GM23338 (cell line): Measurements from ENCODE around the gene USP5. TPM values are rescaled to one million over a fixed set of nuclear protein-coding genes. Genes with fewer than 3 reads are reported as not detected.
"Not testable (repeated sequence)": the region's sequence is repeated elsewhere in the genome, so short reads cannot be mapped to it uniquely, and the experiment has no call there.

Experiments
- ATAC-seq: fragments of 200-7000 bp; cut with Tn5 transposase; 3 replicates; pipeline ENCODE4 v1.9.1; 2020
- DNase-seq: peaks from one replicate; pipeline ENCODE4 v3.0.0-alpha.2; 2015; ENCODE audit warnings: low spot score
- H2AFZ ChIP-seq: fragments of 200-600 bp; sonication (generic); 2 replicates; pipeline ENCODE4 v1.8.0; 2016; ENCODE audit warnings: antibody characterized with exemption, mild to moderate bottlenecking, moderate library complexity
- H3F3A ChIP-seq: fragments of 200-600 bp; sonication (generic); replicated peaks from 2 replicates; pipeline ENCODE4 v1.8.0; 2017; ENCODE audit warnings: antibody characterized with exemption, mixed run types, low read depth
- H3K27ac ChIP-seq: fragments of 200-600 bp; sonication (generic); 2 replicates; pipeline ENCODE4 v1.6.1; 2016; ENCODE audit warnings: low read depth
- H3K27me3 ChIP-seq: fragments of 200-600 bp; sonication (generic); 2 replicates; pipeline ENCODE4 v1.8.0; 2016; ENCODE audit warnings: mild to moderate bottlenecking, mixed run types, moderate library complexity; ENCODE audit not compliant: insufficient read depth
- H3K36me3 ChIP-seq: fragments of 200-600 bp; sonication (generic); 2 replicates; pipeline ENCODE4 v1.8.0; 2016; ENCODE audit warnings: mild to moderate bottlenecking; ENCODE audit not compliant: insufficient read depth
- H3K4me1 ChIP-seq: fragments of 200-600 bp; sonication (generic); 2 replicates; pipeline ENCODE4 v1.8.0; 2016; ENCODE audit warnings: mild to moderate bottlenecking, moderate library complexity; ENCODE audit not compliant: insufficient read depth
- H3K4me2 ChIP-seq: fragments of 200-600 bp; sonication (generic); 2 replicates; pipeline ENCODE4 v1.7.1; 2017; ENCODE audit warnings: mixed run types
- H3K4me3 ChIP-seq: fragments of 200-600 bp; sonication (generic); 2 replicates; pipeline ENCODE4 v1.6.1; 2016; ENCODE audit warnings: mixed run types
- H3K79me2 ChIP-seq: fragments of 200-600 bp; sonication (generic); replicated peaks from 2 replicates; pipeline ENCODE4 v1.8.0; 2017; ENCODE audit warnings: mild to moderate bottlenecking; ENCODE audit not compliant: insufficient read depth
- H3K9me2 ChIP-seq: fragments of 200-600 bp; sonication (generic); 2 replicates; pipeline ENCODE4 v1.8.0; 2017; ENCODE audit not compliant: insufficient read depth
- H4K20me1 ChIP-seq: fragments of 200-600 bp; sonication (generic); replicated peaks from 2 replicates; pipeline ENCODE4 v1.8.0; 2017; ENCODE audit warnings: mild to moderate bottlenecking; ENCODE audit not compliant: insufficient read depth
- H3K27ac Mint-ChIP-seq: 2 replicates; pipeline ENCODE4 v1.8.0; 2020; ENCODE audit warnings: inconsistent platforms, mild to moderate bottlenecking, moderate library complexity, mixed read lengths
- H3K27me3 Mint-ChIP-seq: 3 replicates; pipeline ENCODE4 v1.8.0; 2022; ENCODE audit warnings: low read depth, mild to moderate bottlenecking, moderate library complexity, mixed read lengths, inconsistent platforms; ENCODE audit not compliant: insufficient read depth, poor library complexity
- H3K36me3 Mint-ChIP-seq: 3 replicates; pipeline ENCODE4 v1.8.0; 2021; ENCODE audit warnings: low read depth, mild to moderate bottlenecking, inconsistent platforms, moderate library complexity, mixed read lengths
- H3K4me1 Mint-ChIP-seq: 3 replicates; pipeline ENCODE4 v1.8.0; 2020; ENCODE audit warnings: mild to moderate bottlenecking, inconsistent platforms, mixed read lengths
- H3K4me3 Mint-ChIP-seq: 3 replicates; pipeline ENCODE4 v1.8.0; 2021; ENCODE audit warnings: moderate library complexity, mild to moderate bottlenecking, inconsistent platforms, mixed read lengths
- H3K9me3 Mint-ChIP-seq: 3 replicates; pipeline ENCODE4 v1.8.0; 2020; ENCODE audit warnings: moderate library complexity, mild to moderate bottlenecking, inconsistent platforms, mixed read lengths
- CREB1 ChIP-seq: fragments of 250-450 bp; sonication (Bioruptor Pico); IDR thresholded peaks from 2 replicates; pipeline ENCODE4 v1.5.0; 2020; ENCODE audit warnings: low read depth, mild to moderate bottlenecking, moderate library complexity
- CTCF ChIP-seq, 2 experiments: fragments of 200-600 bp in 1 of 2; sonication (generic) in 1 of 2; conservative IDR thresholded peaks; 2 replicates each; pipeline versions ENCODE4 v1.5.1 to v1.6.1; 2016 to 2017; ENCODE audit warnings: antibody characterized with exemption in 2 of 2, low read depth in 2 of 2, mild to moderate bottlenecking in 2 of 2, moderate library complexity in 1 of 2
- ETS1 ChIP-seq: IDR thresholded peaks from 2 replicates; pipeline ENCODE4 v1.6.1; 2016; ENCODE audit warnings: antibody characterized with exemption
- EZH2 ChIP-seq: fragments of 200-600 bp; sonication (generic); IDR thresholded peaks from one replicate; pipeline ENCODE4 v1.8.0; 2017; ENCODE audit warnings: antibody characterized with exemption, mild to moderate bottlenecking, low read depth; ENCODE audit not compliant: unreplicated experiment
- EZH2phosphoT487 ChIP-seq: fragments of 200-600 bp; sonication (generic); IDR thresholded peaks from one replicate; pipeline ENCODE4 v1.8.1; 2018; ENCODE audit warnings: antibody characterized with exemption; ENCODE audit not compliant: unreplicated experiment
- JUNB ChIP-seq: IDR thresholded peaks from one replicate; pipeline ENCODE4 v1.6.1; 2016; ENCODE audit warnings: antibody characterized with exemption; ENCODE audit not compliant: unreplicated experiment
- NANOG ChIP-seq: IDR thresholded peaks from 2 replicates; pipeline ENCODE4 v1.6.1; 2016; ENCODE audit warnings: antibody characterized with exemption, borderline replicate concordance
- POLR2AphosphoS5 ChIP-seq: IDR thresholded peaks from 2 replicates; pipeline ENCODE4 v1.6.1; 2016; ENCODE audit warnings: antibody characterized with exemption, low read depth
- STAT1 ChIP-seq: IDR thresholded peaks from one replicate; pipeline ENCODE4 v1.6.1; 2016; ENCODE audit warnings: antibody characterized with exemption; ENCODE audit not compliant: unreplicated experiment
- ZNF114 ChIP-seq: fragments of 250-450 bp; sonication (Bioruptor Pico); IDR thresholded peaks from 2 replicates; pipeline ENCODE4 v1.5.0; 2020; ENCODE audit warnings: mild to moderate bottlenecking, moderate library complexity
- ZNF331 ChIP-seq: fragments of 250-450 bp; sonication (Bioruptor Pico); IDR thresholded peaks from 2 replicates; pipeline ENCODE4 v1.5.0; 2020; ENCODE audit warnings: low read depth, mild to moderate bottlenecking, moderate library complexity
- ZNF462 ChIP-seq: fragments of 250-450 bp; sonication (Bioruptor Pico); IDR thresholded peaks from 2 replicates; pipeline ENCODE4 v1.5.0; 2020; ENCODE audit warnings: mild to moderate bottlenecking, moderate library complexity
- polyA plus RNA-seq: library from polyadenylated mRNA; unstranded; fragments of >200 nt; fragmentation: Nextera tagmentation; extraction: Ambion mirVana; gene quantifications from 2 replicates; pipeline ENCODE4 v1.2.1, GENCODE V29; 2016
- total RNA-seq: library from RNA; depleted of rRNA; stranded (reverse); fragments of >200 nt; shearing (Covaris generic); gene quantifications from 2 replicates; pipeline ENCODE4 v1.2.3, GENCODE V29; 2014

Gene USP5
- total and polyA plus RNA-seq, 2 experiments from 2014 or later, result 35.1 to 109 TPM

GRCh38 chr12:6886206-6886999, 34.5 kb downstream of the USP5 start:
- peaks cover 27% of the 10 kb centered on the region for H3F3A ChIP-seq
- not testable (repeated sequence) for H3K4me3 ChIP-seq, H3K36me3 Mint-ChIP-seq, H3K9me2 ChIP-seq, H3K79me2 ChIP-seq, H4K20me1 ChIP-seq, H2AFZ ChIP-seq, ATAC-seq, H3K27me3 ChIP-seq, H3K36me3 ChIP-seq, H3K9me3 Mint-ChIP-seq
- H3K4me1 ChIP-seq, result peaks cover 45% of the 10 kb centered on the region
- peak overlapping the region; percentile 98 for H3K27ac ChIP-seq
- peak overlapping the region; percentile 48; the same call in 1 of the 3 replicates for H3K4me3 Mint-ChIP-seq
- H3K4me1 Mint-ChIP-seq, result peaks cover 30% of the 10 kb centered on the region
- peak; percentile 25 for DNase-seq
- peak overlapping the region; percentile 70; the same call in 1 of the 2 replicates for H3K27ac Mint-ChIP-seq
- peaks cover 16% of the 10 kb centered on the region for H3K27me3 Mint-ChIP-seq
- peak overlapping the region; percentile 15 for H3K4me2 ChIP-seq

GRCh38 chr12:6887460-6887859, 35.5 kb downstream of the USP5 start:
- Histone ChIP-seq H3K27me3 (no peaks in the 10 kb centered on the region), H3K36me3 (no peaks in the 10 kb centered on the region), H4K20me1 (no peaks in the 10 kb centered on the region), H3K27ac (peak overlapping the region; percentile 98), H3K4me3 (no peak overlapping the region), H3F3A (peaks cover 37% of the 10 kb centered on the region), H3K4me2 (0 out of 2 replicates have a peak overlapping the region, but pooled peaks have one; percentile 15), H2AFZ (no peak overlapping the region), H3K4me1 (peaks cover 45% of the 10 kb centered on the region), H3K79me2 (no peaks in the 10 kb centered on the region), H3K9me2 (no peaks in the 10 kb centered on the region)
- ATAC-seq (no peak), DNase-seq (no peak)
- Mint-ChIP-seq H3K4me3 (no peak overlapping the region), H3K4me1 (peaks cover 33% of the 10 kb centered on the region), H3K27me3 (peaks cover 18% of the 10 kb centered on the region), H3K9me3 (no peaks in the 10 kb centered on the region; the same call in 1 of the 3 replicates), H3K36me3 (0 out of 3 replicates have a peak, but pooled peaks cover 4% of the 10 kb centered on the region), H3K27ac (no peak overlapping the region)
- no peak for TF ChIP-seq EZH2
- TF ChIP-seq ETS1, result no peak
- TF ChIP-seq STAT1, result no peak
- TF ChIP-seq NANOG, result no peak
- no peak for TF ChIP-seq POLR2AphosphoS5
- no peak for TF ChIP-seq EZH2phosphoT487
- no peak for TF ChIP-seq CTCF (conservative IDR thresholded peaks at IDR 0.05; ENCODE audit: low read depth in 2 of 2)
- no peak for TF ChIP-seq ZNF462
- no peak for TF ChIP-seq JUNB
- TF ChIP-seq ZNF331 (CRISPR knock-in tag), result no peak
- no peak for TF ChIP-seq ZNF114
- no peak for TF ChIP-seq CREB1 (CRISPR knock-in tag)
